Dedifferentiated amniotic fluid mesenchymal stem cell (primary cell): ENCODE data around the gene ESF1.
"Not testable (repeated sequence)": the region's sequence is repeated elsewhere in the genome, so short reads cannot be mapped to it uniquely, and the experiment has no call there.

Experiments
- DNase-seq: peaks from one replicate; pipeline ENCODE4 v3.0.0-alpha.2; 2016; ENCODE audit errors: extremely low spot score

Gene ESF1

GRCh38 chr20:13790708-13791107 is 6.0 kb upstream of the ESF1 start:
- DNase-seq: no peak

GRCh38 chr20:13788167-13788834 is 3.6 kb upstream of the ESF1 start:
- peak; percentile 39 for DNase-seq

GRCh38 chr20:13786143-13786828 is 1.6 kb upstream of the ESF1 start:
- DNase-seq: no peak

- no peak for DNase-seq
Measured at GRCh38 chr20:13784271-13784892, 337 bp downstream of the ESF1 start.

- no peak for DNase-seq
Measured at GRCh38 chr20:13783528-13783927, 1.2 kb downstream of the ESF1 start.

- DNase-seq: no peak
Measured at GRCh38 chr20:13778827-13779226, 5.9 kb downstream of the ESF1 start.

GRCh38 chr20:13777171-13777601 is 7.5 kb downstream of the ESF1 start:
- DNase-seq: no peak

GRCh38 chr20:13775867-13776266 is 8.9 kb downstream of the ESF1 start:
- DNase-seq: no peak

- DNase-seq: no peak
Measured at GRCh38 chr20:13772529-13772928, 12.2 kb downstream of the ESF1 start.

- peak; percentile 62 for DNase-seq
Measured at GRCh38 chr20:13771853-13772453, 12.8 kb downstream of the ESF1 start.

- DNase-seq: no peak
Measured at GRCh38 chr20:13770141-13770540, 14.6 kb downstream of the ESF1 start.

GRCh38 chr20:13765868-13766416 is 18.8 kb downstream of the ESF1 start:
- no peak for DNase-seq

- DNase-seq: no peak
Measured at GRCh38 chr20:13765299-13765698, 19.4 kb downstream of the ESF1 start.

- not testable (repeated sequence) for DNase-seq
Measured at GRCh38 chr20:13760451-13760946, 24.2 kb downstream of the ESF1 start.

GRCh38 chr20:13758884-13759283 is 25.8 kb downstream of the ESF1 start:
- no peak for DNase-seq

- no peak for DNase-seq
Measured at GRCh38 chr20:13756551-13756950, 28.2 kb downstream of the ESF1 start.

GRCh38 chr20:13755809-13756208 is 28.9 kb downstream of the ESF1 start:
- no peak for DNase-seq

GRCh38 chr20:13753436-13754036 is 31.2 kb downstream of the ESF1 start:
- no peak for DNase-seq

- DNase-seq: no peak
Measured at GRCh38 chr20:13749811-13750210, 34.9 kb downstream of the ESF1 start.

- no peak for DNase-seq
Measured at GRCh38 chr20:13745784-13746183, 38.9 kb downstream of the ESF1 start.

GRCh38 chr20:13744352-13744751 is 40.4 kb downstream of the ESF1 start:
- no peak for DNase-seq

- no peak for DNase-seq
Measured at GRCh38 chr20:13741879-13742278, 42.8 kb downstream of the ESF1 start.
